Nucleus accumbens (tissue), 56 donors: Measurements from ENCODE around the gene PCDH9.
A peak's percentile ranks its signal among the peaks of the same experiment; 100 is the strongest.

Experiments
- DNase-seq, 56 donors: peaks; one replicate each; lab custom pipeline; 2025; lab: John Stamatoyannopoulos, UW

The PCDH9 gene

DNA sequence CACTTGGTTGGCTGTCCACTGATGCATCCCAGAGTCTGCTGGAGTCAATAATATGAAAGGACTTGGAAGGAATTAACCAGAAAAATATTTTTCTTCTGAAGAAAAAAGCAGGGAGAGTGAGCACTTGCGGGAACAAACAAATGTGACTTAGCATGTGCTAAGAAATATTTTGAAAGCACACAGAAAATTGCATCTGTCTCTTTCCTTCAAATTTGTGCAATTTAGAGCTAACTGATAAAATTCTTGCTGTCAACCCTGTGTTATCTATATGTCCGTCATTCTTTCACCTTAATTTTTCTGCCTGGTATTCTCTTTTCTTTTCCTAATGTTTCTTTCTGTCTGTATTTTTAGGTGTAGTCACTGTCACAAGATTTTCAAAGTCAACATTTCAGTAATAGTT, 852.6 kb downstream of the PCDH9 start:
- no peak for DNase-seq

DNA sequence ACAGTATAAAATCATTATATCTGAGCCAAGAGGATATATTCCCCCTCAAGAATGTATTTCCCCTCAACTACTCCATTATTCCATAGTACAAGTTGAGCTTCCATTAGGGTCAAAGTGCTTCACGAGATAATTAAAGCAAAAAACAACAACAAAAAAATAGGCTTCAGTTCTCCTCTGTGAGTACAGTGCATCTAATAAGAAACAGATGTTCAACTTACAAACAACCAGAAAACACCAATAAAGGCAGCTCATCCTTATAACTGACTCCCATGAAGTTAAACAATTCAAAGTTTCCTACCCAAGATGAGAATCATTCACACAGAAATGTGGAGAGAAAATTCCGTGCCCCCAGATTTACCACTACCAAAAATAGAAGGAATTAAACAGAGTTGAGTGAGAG, 854.4 kb downstream of the PCDH9 start:
- no peak for DNase-seq

DNA sequence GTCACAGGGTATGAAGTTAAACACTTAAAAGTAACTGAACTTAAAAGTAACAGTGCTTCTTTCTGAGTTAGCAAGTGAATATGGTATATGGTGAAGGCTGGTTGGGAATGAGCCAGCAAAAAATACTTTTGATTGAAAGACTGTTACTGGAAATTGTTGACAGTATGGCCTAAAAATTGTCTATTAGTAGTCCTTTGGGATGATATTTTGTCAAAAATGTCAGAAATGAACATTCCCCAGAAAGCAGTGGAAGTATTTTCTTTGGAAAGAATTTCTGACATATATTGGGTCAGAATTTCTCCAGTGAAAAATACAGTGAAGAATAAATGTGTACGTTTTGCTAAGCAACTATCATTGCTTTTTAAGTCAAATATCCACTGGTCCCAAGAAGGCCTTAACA, 860.5 kb downstream of the PCDH9 start:
- DNase-seq: no peak

DNA sequence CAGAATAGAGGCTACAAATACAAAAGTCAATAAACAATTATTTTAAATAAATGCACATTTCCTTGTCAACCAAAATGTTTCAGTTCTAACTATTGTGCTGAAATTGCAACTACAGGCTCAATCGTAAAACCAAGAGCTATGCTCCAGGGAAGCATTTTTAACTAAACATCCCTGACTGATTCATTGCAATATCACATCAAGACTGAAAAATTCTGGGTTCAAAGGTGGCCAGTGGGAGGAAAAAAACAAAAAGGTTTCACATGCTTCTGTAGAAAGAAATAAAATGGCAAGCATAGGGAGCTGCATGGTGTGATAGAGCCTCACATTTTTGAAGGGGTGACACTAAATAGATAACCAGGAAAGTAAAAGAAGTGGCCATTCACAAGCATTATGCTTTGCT, 862.8 kb downstream of the PCDH9 start:
- no peak for DNase-seq

DNA sequence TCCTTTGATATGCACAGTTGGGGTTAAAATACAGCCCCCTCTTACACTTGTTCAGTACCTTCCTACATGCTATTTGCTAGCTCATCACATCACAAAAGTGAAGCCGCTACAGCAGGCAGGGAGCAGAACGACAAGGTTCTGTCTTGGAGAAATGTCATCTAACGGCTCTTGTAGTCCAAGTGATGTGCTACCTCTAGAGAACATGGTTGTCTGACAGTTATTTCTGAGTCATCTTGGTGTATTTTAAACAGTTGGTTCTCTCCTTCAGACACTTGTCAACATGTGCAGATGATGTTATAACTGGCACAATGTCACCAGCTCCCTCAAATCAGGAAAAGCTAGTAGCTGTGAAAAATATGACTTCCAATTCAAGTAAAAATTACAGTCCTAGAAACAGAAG, 865.0 kb downstream of the PCDH9 start:
- DNase-seq: no peak

DNA sequence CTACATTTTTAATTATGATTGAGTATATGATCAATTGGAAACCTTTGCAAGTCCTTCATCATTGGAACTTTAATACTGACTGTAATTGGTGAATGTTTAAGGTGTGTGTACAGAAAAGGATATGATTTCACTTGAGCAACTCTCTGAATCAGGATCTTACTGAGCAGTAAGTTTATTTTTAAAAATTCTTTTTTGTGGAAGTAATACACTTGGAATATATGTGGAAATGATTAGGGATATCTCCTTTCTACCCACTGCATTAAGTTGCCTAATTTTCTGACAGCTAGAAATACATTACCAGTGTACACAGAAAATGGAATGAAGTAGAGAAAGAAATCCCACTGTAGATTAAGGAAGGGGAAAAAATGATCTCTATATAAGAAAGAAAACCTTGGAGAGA, 865.8 kb downstream of the PCDH9 start:
- no peak for DNase-seq

DNA sequence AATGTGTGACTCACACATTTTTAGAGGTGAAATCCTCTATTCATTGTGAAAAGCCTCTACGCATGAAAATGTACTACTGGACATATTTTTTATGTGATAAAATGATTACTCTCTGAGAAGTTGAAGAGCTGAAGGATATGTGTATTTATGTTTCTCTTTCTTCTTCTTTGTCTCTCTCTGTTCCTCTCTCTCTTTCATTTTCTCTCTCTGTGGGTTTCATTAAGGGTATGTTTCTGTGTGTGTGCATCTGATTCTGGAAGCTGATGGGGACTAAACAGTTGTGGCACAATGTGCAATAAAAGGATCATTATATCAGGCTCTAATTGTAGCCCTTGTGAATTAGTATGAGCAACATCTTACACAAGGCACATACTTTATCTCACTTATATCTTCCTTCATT, 867.7 kb downstream of the PCDH9 start:
- DNase-seq: no peak

DNA sequence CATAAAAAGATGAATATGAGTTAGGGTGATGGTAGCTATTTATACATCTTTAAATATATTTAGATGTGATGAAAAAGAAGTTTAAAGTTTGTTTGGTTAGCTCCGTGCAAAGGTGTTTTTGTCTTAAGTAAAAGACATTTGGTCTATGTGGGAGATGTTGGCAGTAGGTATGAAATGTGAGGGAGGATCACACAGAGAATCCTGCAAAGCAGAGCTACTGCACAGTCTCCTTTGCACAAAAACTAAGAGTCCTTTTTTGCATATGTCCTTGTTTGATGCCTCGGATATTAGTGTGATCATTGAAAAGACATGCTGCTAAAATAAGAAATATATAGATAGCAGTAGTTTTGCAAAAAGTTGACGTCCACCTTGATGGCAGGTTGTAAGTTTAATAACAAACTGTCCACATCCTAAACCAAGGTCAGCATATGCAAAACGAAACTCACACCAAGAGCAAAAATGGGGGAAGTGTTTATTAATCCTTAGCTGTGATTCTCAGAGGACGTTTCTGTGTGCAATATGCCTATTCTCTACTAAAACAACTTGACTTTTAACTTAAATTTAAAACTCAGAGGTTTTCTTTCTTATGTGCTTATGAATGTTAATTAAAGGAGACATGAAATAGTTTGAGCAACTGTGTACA, 870.1 kb downstream of the PCDH9 start:
- DNase-seq: no peak

DNA sequence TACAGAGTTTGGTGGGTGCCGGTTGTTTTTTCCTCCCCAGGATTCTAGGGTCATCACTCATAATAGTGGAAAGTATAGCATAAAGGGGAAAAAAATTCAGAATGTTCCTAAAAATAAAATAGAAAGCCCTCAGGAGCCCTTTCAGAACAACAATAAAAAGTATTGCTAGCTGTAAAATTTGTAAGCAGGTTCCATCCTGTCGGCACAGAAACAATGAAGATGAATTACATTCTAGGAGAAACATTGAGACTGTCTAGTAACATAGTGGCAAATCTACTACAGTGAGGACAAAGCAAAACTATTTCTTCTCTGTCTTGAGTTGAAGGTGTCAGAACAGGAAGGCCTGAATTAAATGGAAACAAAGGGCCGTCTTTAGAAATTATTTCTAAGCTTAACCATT, 870.7 kb downstream of the PCDH9 start:
- DNase-seq: no peak

DNA sequence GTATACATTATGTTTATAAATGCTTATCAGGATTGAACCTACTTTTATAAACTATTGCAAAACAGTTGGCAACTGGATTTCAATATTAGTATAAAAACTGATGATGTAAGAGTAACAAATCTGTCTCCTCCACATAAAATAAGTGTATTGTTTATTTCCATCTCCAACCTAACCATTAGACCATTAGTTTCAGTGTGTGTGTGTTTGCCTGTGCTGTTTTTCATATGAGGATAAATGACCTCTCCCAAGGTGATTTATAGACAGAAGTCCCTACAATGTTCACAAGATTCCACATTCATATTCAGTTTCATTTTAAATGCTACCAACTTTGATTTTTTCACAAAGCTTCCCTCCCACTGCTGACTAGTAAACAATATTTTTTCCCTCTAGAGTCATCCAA, 871.6 kb downstream of the PCDH9 start:
- DNase-seq: no peak

DNA sequence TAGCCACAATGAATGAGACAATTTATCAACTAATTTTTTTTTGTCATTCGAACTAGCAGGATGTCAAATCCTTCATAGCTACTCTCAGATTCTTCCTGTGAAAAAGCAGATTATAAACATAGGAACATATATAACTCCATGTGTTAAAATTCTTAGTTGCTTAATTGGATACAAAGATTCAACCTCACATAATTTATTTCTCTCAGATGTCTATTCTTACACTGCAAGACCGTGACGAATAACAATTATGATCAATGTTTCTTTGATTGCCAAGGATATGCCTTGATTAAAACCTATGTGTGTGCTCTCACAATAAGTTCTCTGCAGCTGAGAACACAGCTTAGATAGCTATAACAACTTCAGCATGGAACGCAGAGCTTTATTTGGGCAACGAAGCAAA, 872.7 kb downstream of the PCDH9 start:
- no peak for DNase-seq

DNA sequence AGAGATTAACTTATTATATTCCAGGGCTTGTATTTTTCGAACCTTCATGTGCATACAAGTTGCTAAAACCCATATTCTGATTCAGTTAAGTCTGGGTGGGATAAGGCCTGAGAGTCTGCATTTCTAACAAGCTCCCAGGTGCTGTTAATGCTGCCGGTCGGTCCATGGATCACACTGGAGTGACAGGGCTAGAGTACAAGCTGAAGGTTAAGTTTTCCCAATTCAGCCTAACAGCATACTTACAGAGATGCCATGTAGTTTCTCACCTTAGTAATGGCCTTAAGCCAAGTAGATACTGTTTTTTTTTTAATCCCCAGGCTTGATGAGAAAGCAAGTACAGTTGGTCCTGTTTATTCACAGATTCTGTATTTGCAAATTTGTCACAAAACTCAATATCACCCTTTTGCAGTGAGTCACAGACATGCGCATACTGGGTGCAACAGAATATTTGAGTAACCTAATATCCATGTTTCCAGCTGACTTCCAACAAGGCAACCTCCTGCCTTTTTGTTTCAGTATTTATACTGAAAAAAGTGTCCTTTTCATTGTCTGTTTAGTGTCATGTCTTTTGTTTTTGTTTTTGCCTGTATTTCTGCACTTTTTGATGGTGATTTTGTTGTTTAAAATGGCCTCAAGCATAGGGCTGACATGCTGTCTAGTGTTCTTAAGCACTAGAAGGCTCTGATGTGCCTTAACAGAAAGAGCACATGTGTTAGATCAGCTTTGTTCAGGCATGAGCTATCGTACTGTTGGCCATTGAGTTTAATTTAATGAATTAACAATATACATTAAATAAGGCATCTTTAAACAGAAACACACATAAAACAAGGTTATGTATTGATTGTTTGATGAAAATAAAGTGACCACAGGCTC, 875.0 kb downstream of the PCDH9 start:
- DNase-seq: no peak

DNA sequence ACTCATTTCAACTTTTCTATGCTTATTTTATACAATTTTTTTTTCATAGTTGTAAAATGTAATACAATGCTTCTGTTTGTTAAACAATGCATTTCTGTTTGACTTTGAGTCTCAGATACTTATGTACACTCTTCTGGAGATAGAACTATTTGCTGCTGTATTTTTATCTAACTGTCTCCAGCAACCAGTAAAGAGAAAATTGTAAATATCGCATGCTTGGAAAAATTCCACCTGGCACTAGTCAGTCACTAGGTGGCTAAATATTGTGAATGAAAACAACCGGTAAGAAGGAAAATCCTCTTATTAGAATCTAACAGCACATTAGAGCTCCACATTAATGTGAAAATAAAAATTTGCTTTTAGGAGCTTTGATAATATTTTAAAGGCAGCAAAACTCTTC, 876.5 kb downstream of the PCDH9 start:
- DNase-seq: no peak

DNA sequence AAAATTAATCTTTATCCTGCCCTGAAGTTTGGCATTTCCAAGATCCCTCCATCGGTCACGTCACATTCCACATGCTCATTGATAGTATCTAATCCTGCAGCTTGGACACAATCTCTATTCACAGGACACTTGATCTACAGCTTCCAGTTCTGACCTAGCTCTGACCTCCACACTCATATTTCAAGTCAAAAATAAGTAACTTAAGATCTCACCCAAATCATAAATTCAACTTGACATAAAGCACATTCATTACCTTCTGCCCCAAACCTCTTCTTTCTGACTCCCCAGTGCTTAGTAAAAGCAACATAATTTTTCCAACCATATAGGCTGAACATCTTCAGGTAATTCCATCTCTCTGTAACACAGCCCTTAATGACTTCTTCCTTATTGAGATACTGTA, 880.2 kb downstream of the PCDH9 start:
- no peak for DNase-seq

DNA sequence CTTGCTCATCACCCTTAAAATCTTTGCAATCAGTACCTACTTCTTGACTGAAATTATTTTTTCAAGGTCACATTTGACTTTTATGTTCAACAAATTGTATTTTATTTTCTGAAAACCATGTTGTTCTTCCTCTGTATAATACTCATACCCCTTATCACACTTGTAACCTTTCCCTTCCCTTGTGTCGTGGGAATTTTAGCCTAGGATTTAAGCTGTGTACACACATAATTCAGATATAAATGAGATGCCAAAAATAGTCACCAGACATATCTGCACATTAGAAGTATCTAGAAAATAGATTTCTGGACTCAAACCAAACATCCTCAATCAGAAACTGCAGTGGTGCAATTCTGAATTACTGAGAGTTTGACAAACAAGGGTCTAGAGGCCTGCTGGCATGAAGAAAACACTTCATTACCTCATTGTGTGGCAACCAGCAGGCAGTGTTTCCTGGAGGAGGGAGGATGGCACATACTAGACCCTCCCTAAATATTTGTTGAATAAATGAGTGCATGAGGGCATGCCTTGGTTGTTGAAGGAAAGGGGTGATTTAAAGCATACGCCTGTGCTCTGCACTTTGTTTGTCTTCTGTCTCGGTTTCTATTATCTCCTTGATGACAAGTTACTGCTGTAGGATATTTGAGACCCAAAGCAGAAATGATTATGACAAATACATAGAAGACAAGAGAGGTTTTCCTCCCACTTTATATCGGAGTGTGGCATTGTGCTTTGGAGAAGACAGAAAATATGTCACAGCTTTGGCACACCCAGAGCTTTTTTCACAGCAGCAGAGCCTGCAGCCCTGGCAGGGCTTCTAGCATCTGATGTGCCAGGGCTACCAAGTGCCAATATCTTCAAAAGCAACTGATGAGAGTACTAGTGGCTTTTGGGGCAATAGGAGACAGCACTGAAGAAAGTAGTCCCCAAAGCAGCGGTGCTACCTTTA, 881.1 kb downstream of the PCDH9 start:
- peak in 16 of 56 donors; percentile 5 to 55 (median 26) for DNase-seq

DNA sequence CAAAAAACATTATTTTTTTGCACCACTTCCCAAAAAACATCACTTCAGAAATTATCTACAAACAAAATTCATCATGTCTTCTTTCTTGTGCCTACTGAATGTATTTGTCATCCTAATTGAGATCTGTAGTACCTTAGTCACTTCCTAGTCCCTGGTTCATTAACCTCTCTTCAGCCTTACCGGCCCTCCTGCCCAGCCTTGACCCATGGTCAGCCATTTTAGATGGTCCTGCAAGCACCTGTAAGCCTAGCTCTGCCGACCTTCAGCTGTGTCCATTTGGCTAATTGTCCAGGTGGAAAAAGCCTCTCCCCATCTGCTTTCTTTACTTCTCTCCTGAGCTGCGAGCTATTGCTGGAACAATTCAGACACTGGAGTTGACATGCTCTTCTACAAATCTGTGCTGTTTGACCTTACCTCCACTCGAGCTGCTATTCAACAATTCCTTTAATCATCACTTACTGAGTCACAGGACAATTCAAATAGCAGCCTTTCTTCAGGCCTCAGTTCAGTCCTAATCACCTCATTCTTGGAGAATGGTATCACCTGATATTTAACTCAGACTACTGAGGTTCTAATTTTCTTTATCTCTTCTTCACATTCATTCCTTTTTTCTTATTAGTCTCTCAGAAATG, 882.5 kb downstream of the PCDH9 start:
- DNase-seq: no peak

DNA sequence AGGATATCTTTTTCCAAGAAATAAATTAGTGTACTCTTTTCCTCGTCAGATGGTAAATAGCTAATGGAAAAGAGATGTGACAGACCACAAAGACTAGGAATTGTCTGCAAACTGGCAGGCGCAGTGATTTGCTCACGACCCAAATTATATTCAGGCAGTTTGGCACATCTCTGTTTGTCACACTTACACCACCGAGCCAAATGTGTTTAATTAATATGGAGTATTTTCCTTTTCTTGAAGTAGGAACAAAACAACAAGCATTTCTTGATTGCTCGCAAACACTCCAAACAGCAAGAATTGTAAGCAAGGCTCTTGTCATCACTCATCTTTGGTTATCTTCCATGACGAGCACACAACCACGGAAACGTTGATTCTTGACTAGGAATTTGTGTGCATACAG, 884.2 kb downstream of the PCDH9 start:
- DNase-seq: peak in 4 of 56 donors; percentile 4 to 44 (median 18)

DNA sequence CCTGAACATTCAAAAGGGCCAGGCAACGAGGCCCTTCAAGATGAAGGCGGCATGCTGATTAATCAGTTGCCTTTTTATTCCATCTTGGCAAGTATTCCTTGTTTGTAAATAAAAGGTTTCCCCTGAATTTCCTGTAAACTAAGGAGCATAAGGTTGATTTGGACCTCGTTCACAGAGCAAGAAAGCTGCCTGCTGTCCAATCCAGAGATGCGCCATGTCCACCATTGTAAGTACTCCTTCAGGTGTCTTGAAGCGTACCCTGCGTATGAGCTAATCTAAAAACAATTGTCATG, 884.7 kb downstream of the PCDH9 start:
- peak in 1 of 56 donors; percentile 35 for DNase-seq

DNA sequence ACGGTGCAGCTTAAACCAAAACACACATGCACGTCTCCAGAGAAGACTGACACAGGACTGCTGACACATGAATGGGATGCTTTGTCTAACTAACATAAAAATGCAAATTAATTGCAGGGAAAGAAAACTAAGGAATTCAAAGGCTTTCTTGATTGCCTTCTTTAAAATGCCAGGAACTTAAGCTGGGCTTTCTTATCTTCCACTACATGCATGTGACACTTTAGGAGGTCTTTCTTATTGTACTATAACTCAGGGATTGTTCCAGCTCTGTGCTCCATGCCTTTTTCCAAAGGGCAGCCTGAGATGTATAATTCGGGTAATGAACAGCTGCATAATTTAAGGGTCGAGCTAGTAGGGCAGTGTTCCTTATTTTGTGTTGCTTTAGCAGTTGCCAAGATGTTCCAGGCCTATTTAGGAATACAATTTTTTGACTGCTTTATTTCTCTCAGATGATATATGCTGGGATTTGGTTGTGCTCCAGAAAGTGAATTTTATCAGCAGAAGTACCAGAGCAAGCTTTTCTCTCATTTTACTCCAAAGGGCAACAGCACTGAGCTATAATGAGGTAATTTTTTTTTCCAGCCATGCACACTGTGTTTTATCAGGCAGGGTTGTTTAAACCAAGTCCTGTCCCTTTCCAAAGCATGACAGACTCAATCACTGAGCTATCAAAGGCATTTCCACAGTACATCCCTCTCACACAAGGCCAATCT, 885.2 kb downstream of the PCDH9 start:
- DNase-seq: no peak

DNA sequence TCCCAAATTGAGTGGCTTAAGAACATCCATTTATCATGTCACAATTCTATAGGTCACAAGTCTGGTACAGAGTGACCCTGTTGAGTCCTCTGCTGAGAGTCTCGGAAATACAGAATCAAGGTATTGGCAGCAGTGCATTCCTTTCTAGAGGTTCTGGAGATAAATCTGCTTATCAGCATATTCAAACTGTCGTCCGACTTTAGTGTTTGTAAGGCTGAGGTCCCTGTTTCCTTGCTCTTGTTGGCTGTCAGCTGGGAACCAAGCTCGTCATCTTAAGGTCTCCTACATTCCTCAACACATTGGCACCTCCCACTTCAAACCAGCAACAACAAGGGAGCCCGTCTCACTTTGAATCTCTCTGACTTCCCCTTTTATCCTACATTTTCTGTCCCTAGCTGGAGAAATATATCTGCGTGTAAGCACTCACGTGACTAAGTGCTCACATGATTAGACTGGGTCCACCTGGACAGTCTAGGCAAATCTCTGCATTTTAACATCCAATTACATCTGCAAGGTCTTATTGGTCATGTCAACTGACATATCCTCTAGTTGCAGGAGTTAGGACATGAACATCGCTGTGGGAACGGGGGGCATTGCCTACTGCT, 886.8 kb downstream of the PCDH9 start:
- no peak for DNase-seq
